Fibroblast of peridontal ligament (primary cell): ENCODE data around the gene PRKAG2.

Experiments
- DNase-seq: peaks from one replicate; pipeline ENCODE4 v3.0.0-alpha.2; 2010; ENCODE audit errors: extremely low read depth

The PRKAG2 gene

GRCh38 chr7:151817981-151818673, 58.8 kb downstream of the PRKAG2 start:
- DNase-seq = no peak

DNA sequence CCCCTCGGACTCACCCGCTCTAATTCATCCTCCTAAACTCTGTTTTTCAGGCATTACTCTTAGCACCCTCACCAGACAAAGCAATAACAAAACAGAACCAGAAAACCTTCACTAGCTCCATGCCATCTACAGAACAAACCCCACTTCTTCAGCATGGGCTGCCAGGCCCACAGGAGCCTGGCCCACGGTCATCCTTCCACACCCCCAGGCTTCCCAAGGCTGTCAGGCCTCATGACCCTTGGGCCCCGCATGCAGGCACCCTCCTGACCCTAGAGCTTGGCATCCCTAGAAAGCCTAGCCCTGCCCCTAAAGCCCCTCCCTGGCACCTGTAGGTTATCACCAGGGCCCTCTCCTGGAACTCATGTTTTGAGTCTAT, 59.6 kb downstream of the PRKAG2 start:
- no peak for DNase-seq

DNA sequence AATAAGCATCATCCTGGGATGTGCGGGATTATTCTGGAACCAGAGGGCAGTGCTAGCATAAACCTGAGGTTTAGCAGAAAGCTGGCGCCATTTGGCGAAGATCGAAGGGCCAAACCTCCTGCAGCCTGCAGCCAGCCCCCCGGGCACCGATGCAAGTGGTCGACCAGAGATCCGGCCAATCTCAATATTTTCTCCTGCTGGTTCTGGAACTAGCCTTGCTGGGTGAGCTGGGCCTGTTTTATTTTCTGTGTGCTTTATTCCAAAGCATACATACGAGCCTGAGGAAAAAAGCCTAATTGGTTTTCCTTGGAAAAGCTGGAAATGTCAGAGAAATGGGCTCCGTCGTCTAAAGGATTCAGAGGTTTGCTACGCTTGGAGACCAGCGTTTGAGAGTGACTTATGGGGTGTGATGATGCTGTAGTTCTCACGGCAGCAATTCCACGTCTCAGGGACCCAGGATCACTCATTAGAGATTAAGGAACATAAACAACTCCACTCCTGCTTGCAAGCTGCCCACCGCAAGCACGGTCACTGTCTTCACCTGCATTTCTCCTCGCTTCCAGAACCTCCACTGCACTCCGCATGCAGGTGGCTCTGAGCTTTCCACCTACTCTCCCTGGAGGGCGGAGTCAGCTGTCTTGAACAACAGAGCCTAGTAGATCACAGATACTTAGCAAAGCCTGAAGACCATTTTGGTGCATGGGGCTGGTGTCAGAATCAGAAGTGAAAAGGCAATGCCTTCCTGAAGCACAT, 60.2 kb downstream of the PRKAG2 start:
- DNase-seq = no peak

DNA sequence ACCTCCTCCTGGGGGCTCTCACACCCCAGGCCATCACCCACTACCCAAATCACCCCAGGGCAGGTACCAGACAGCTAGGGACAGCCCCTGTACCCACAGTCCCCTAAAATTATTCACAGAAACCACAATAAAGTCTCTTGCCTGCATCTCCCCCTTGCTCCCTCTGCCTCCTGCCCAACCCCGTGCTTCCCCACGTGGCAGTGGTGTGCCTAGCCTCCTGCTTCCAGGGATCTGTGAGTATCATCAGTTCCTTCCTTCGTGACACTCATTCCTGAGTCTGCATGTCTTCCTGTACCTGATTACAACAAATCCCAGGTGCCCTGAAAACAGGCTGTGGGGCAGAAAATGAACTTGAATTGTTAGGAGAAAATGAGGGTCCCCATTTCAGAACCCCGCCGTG, 61.5 kb downstream of the PRKAG2 start:
- DNase-seq = no peak

- DNase-seq = no peak
Measured at GRCh38 chr7:151814400-151815009, 62.4 kb downstream of the PRKAG2 start.

DNA sequence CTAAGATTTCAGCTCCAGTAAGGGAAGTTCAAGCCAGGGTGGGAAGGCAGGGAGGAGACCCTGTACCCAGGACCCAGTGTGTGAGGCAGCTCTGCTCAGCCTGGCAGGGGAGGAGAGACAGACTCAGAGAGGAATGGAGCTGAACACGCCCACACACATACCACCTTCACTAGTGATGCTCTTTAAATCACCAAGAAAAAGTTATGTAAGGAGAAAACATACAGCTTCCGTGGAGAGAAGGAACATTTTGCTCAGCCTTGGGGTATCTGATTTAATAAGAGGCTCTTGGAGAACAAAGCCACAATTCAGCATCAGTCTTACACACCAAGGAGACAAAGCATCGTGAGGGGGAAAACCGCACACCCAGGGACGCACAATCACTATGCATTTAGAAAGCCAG, 62.9 kb downstream of the PRKAG2 start:
- DNase-seq = no peak

GRCh38 chr7:151813445-151813844, 63.5 kb downstream of the PRKAG2 start:
- no peak for DNase-seq

GRCh38 chr7:151812967-151813366, 63.9 kb downstream of the PRKAG2 start:
- no peak for DNase-seq

- DNase-seq = no peak
Measured at GRCh38 chr7:151810441-151811232, 66.3 kb downstream of the PRKAG2 start.

DNA sequence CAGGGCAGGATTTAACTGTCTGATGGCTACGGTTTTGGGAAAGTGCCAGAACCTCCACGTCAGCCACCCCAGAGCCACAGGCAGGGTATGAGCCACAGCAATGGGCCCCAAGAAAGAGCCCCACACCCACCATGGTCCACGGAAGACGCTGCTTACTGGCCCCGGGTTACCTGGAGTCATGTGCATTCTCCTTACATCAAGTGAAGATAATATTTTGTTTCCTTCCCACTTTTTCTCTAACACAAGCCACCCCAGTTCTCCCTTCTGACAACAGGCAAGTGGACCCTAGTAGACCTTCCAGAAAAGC, 67.1 kb downstream of the PRKAG2 start:
- DNase-seq = no peak

DNA sequence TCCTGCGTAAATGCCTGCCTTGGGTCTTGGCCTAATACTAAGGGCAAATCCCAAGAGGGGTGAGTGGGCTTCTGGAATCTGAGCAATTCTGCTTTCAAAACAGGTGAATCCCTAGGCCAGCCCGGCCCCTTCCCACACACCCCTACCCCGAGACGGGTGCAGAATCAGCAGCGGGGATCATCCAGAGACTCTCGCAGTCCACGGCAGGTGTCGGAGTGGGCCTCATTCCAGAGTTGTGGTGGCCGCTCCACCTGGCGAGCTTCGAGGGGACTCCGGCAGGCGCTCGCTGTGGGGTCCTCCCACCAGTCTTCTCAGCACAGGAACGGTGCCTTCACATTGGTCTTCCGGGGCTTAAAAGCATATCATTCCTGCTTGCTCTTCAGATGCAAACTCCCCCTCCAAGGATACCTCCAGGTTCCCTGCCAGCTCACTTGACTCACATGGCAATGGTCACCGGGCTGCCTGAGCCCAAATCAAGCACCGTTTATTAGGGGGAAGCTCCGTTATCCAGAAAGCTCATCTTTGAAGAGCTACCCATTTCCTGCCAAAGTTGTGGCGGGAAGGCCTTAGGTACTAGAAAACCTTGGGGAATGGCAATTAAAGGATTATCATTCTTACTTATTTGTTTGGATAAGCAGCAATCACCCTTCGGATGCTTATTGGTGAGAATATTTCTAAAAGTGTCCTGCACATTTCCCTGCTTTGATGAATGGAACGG, 67.6 kb downstream of the PRKAG2 start:
- DNase-seq = no peak

DNA sequence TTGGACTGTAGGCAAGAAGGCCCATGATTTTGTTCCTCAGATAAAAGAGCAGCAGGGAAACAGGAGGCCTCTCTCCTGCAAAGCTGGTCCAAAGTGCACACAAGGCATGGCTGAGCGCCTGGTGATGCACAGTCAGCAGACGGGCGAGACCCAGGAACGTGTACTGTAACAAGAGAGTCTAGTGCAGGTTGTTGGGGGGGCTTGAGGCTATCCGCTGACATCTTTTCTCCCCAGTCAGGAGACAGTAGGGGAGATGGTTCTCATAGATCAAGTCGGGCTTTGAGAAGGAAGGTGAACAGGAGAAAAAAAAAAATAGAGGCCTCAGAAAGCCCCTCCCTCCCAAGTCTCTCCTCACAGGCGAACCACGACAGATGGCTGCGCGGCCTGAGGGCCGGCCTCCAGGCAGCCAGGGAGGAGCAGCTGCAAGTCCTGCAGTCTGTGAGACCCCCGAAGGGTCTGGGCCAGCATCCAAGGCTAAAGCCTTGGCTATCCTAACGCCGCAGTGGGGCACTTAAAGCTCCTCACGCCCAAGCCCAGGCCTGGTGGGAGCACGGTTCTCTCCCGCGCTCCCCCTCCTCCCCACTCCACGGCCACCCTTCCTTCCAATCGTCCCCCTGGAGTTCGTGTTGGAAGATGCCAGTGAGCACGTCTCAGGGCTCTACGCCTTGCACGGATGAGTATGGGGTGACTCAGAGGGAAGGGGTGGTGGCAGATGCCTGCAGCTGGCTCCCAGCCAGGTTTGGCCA, 68.3 kb downstream of the PRKAG2 start:
- peak; percentile 2 for DNase-seq

DNA sequence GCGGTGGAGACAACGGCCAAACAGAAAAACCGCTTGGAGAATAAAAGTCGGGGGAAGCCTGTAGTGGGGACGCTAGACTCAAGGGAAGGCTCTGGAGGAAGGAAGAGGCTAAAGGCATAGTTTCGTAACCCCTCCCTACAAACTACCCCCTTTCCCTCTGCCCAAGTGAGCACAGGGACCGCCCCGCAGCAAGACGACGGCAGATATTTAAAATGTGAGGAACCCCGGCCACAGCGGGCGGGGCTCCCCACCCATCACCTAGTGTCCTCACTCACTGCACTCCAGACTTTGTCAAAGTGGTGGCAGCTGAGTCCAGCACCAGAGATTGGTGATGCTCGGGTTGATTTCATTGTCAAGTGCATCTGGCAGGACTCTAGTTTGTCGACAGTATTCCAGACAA, 69.1 kb downstream of the PRKAG2 start:
- no peak for DNase-seq

DNA sequence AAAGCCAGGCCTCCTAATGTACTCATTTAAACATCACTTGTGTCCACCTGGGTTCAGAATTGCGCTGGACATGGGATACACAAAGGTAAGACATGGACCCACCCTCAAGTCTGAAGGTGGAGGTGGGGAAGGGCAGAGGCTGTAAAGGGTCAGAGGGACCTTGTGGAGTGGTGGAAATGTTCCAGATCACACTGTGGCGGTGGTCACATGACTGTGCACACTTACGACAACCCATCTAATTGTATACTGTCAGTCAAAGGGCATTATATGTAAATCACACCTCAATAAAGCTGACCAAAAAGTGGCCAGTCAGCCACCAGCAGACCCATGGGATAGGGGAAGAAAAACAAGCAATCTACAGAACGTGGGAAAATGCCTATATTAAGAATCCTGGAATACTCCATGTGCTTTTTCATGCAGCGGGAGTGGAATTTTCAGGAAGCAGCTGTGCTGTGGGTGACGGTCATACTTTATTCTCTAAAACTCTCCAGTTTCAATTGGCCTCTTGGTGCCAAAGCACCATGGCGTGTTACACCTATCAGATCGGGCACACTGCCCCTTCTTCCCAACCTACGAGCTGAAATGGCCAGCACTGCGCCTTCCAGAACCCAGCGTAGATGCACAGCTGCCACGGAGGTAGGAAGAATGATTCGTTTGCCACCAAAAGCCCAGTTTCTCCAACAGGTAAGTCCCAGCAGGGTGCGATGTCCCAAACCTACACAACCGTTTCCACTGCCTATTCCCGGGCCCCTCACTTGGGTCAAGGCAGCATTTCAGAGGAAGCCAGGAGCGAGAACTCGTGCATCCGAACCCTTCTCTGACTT, 69.8 kb downstream of the PRKAG2 start:
- DNase-seq = no peak

DNA sequence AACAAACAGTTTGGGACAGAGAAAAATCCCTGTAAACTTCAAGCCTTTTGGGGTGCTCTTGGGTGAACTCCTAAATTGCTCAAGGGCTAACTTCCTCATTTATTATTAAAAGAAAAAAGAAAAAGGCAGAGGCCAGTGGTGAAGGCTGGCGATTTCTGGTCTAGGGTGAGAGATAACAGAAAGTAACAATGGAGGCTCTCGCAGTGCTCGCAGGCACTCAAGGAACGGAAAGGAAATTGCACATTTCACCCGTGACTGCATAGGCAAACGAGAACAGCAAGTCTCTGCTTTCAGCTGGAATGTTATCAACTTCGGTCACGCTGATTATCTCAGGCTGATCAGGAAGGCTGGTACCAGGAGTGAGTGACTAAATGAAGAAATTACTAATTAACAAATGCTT, 70.7 kb downstream of the PRKAG2 start:
- DNase-seq = no peak

- DNase-seq = no peak
Measured at GRCh38 chr7:151805191-151805590, 71.7 kb downstream of the PRKAG2 start.

- DNase-seq = no peak
Measured at GRCh38 chr7:151804756-151805155, 72.2 kb downstream of the PRKAG2 start.

- DNase-seq = no peak
Measured at GRCh38 chr7:151803841-151804240, 73.1 kb downstream of the PRKAG2 start.

GRCh38 chr7:151802469-151802846, 74.5 kb downstream of the PRKAG2 start:
- DNase-seq = no peak

GRCh38 chr7:151801782-151802468, 75.0 kb downstream of the PRKAG2 start:
- no peak for DNase-seq
